ENCODE results near the gene CRYBB3.

DNA sequence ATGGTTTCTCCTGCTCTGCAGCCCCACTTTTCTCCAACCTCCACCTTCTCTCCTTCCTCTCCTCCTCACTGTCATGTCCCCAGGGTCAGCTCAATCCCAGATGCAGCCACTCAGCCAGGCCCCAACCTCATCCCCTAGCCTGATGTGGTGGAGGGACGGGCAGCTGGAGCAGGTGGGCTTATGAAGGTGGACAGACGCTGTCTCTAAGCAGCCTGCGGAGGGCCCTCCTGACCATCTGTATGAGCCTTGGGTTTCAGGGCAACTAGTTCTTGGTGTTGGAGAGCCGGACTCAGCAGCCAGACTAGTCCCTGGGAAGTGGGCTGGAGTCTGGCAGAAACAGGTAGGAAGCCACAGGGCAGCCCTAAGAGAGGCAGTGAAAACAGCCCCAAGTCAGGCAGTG is 37.8 kb downstream of the CRYBB3 start:
- no peak for TF ChIP-seq EZH2 (IDR thresholded peaks at IDR 0.05; ENCODE audit: low read length, missing control alignments)
- TF ChIP-seq, protein P1, sequence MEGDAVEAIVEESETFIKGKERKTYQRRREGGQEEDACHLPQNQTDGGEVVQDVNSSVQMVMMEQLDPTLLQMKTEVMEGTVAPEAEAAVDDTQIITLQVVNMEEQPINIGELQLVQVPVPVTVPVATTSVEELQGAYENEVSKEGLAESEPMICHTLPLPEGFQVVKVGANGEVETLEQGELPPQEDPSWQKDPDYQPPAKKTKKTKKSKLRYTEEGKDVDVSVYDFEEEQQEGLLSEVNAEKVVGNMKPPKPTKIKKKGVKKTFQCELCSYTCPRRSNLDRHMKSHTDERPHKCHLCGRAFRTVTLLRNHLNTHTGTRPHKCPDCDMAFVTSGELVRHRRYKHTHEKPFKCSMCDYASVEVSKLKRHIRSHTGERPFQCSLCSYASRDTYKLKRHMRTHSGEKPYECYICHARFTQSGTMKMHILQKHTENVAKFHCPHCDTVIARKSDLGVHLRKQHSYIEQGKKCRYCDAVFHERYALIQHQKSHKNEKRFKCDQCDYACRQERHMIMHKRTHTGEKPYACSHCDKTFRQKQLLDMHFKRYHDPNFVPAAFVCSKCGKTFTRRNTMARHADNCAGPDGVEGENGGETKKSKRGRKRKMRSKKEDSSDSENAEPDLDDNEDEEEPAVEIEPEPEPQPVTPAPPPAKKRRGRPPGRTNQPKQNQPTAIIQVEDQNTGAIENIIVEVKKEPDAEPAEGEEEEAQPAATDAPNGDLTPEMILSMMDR (conservative IDR thresholded peaks at IDR 0.05 in 1 of 2, IDR thresholded peaks at IDR 0.05 in 1 of 2; ENCODE audit: low read depth in 1 of 2, low read length in 2 of 2), result no peak
